Activated CD8-positive, alpha-beta memory T cell treated with anti-CD3 and anti-CD28 coated beads, Interleukin-2, amount 10 ng/mL, durations not matched to agents 7 days and 5 days (primary cell): Measurements from ENCODE around the gene SUCO. TPM values are rescaled to one million over a fixed set of nuclear protein-coding genes. Genes with fewer than 3 reads are reported as not detected.
"Not testable (repeated sequence)": the region's sequence is repeated elsewhere in the genome, so short reads cannot be mapped to it uniquely, and the experiment has no call there.

Experiments
- ATAC-seq: fragments of 150-1000 bp; cut with Tn5 transposase; one replicate; pipeline ENCODE4 v1.10.0; 2021; ENCODE audit warnings: moderate library complexity
- CTCF ChIA-PET: fragments of 350-600 bp; sonication (Branson Sonifier 250); formaldehyde crosslinking; loops from one replicate; lab custom pipeline; 2021; ENCODE audit warnings: antibody characterized with exemption; lab: Charles Lee
- DNase-seq: peaks from one replicate; pipeline ENCODE4 v3.0.0-alpha.2; 2020
- H3K27ac Mint-ChIP-seq: one replicate; pipeline ENCODE4 v1.8.0; 2021; ENCODE audit warnings: mild to moderate bottlenecking, mixed read lengths
- H3K27me3 Mint-ChIP-seq: one replicate; pipeline ENCODE4 v1.8.0; 2021; ENCODE audit warnings: mixed read lengths
- H3K36me3 Mint-ChIP-seq: one replicate; pipeline ENCODE4 v1.8.0; 2021; ENCODE audit warnings: mild to moderate bottlenecking, mixed read lengths
- H3K4me1 Mint-ChIP-seq: one replicate; pipeline ENCODE4 v1.8.0; 2021; ENCODE audit warnings: mixed read lengths
- H3K4me3 Mint-ChIP-seq: one replicate; pipeline ENCODE4 v1.8.0; 2021; ENCODE audit warnings: mild to moderate bottlenecking, moderate library complexity, mixed read lengths
- H3K9me3 Mint-ChIP-seq: one replicate; pipeline ENCODE4 v1.8.0; 2022; ENCODE audit warnings: low read depth, mixed read lengths
- total RNA-seq, 2 experiments: library from RNA; stranded (reverse); gene quantifications; one replicate each; pipeline ENCODE4 v1.2.3, GENCODE V29; 2021

The SUCO gene
- total RNA-seq, 2 experiments from 2014 or later = 28.9 to 32.8 TPM

- Mint-ChIP-seq H3K9me3 (no peaks in the 10 kb centered on the region), H3K4me1 (peaks cover 10% of the 10 kb centered on the region), H3K27ac (no peak overlapping the region), H3K4me3 (no peak overlapping the region), H3K27me3 (no peaks in the 10 kb centered on the region), H3K36me3 (peaks cover 35% of the 10 kb centered on the region)
- no peak for DNase-seq
- CTCF ChIA-PET = interaction anchor here (0.8 to 6.1 kb wide), 23 partner anchors 9 to 210 kb away, joined by 3 to 112 read pairs (median 5); partner anchors contain the start of gene FASLG
- ATAC-seq = peak; percentile 83
These were observed 76.6 kb downstream of the SUCO start for GRCh38 chr1:172609528-172609927.

GRCh38 chr1:172612478-172612877 lies 79.5 kb downstream of the SUCO start:
- H3K4me1 Mint-ChIP-seq = peaks cover 10% of the 10 kb centered on the region
- H3K4me3 Mint-ChIP-seq = no peak overlapping the region
- peaks cover 36% of the 10 kb centered on the region for H3K36me3 Mint-ChIP-seq
- CTCF ChIA-PET = interaction anchor here (6.1 kb wide), 1 partner anchor 107 kb away, joined by 112 read pairs; no protein-coding TSS in a partner anchor
- H3K9me3 Mint-ChIP-seq = no peaks in the 10 kb centered on the region
- ATAC-seq = no peak
- DNase-seq = no peak
- no peaks in the 10 kb centered on the region for H3K27me3 Mint-ChIP-seq
- H3K27ac Mint-ChIP-seq = no peak overlapping the region

GRCh38 chr1:172613294-172613693 lies 80.3 kb downstream of the SUCO start:
- CTCF ChIA-PET = interaction anchor here (1.0 kb wide), 1 partner anchor 112 kb away, joined by 3 read pairs; no protein-coding TSS in a partner anchor
- H3K9me3 Mint-ChIP-seq = peaks cover 2% of the 10 kb centered on the region
- no peaks in the 10 kb centered on the region for H3K27me3 Mint-ChIP-seq
- H3K4me1 Mint-ChIP-seq = peaks cover 10% of the 10 kb centered on the region
- H3K36me3 Mint-ChIP-seq = peaks cover 41% of the 10 kb centered on the region
- no peak for ATAC-seq
- no peak for DNase-seq
- no peak overlapping the region for H3K4me3 Mint-ChIP-seq
- H3K27ac Mint-ChIP-seq = no peak overlapping the region

DNA sequence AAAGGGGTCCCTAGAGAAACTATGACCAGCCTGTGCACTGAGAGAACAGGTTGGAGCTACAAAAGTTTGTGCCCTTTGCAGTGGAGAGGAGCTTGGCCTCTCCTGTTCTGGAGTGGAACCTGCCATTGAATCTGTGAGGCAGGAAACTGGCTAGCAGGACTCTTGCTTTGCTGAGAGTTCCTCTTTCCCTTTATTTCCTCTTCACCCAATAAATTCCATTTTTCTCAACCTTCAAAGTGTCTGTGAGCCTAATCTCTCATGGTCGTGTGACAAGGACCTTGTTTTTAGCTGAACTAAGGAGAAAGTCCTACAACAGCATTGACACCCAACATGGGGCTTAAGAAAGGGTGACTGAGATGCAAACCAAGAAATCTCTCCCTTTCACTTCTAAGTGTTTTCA lies 83.2 kb downstream of the SUCO start:
- DNase-seq (no peak), ATAC-seq (no peak)
- Mint-ChIP-seq H3K27ac (no peak overlapping the region), H3K4me1 (peaks cover 6% of the 10 kb centered on the region), H3K9me3 (peaks cover 13% of the 10 kb centered on the region), H3K36me3 (peaks cover 39% of the 10 kb centered on the region), H3K4me3 (no peak overlapping the region), H3K27me3 (no peaks in the 10 kb centered on the region)
- CTCF ChIA-PET = interaction anchor here (0.9 to 2.4 kb wide), 2 partner anchors 103 to 109 kb away, joined by 3 to 8 read pairs; no protein-coding TSS in a partner anchor

- Mint-ChIP-seq H3K9me3 (peaks cover 13% of the 10 kb centered on the region), H3K27me3 (no peaks in the 10 kb centered on the region), H3K27ac (no peak overlapping the region), H3K36me3 (peaks cover 37% of the 10 kb centered on the region), H3K4me3 (no peak overlapping the region), H3K4me1 (peaks cover 6% of the 10 kb centered on the region)
- CTCF ChIA-PET = interaction anchor here (0.9 to 2.4 kb wide), 2 partner anchors 103 to 108 kb away, joined by 3 to 8 read pairs; no protein-coding TSS in a partner anchor
- DNase-seq = no peak
- no peak for ATAC-seq
These were observed 83.7 kb downstream of the SUCO start for GRCh38 chr1:172616636-172617035.

- H3K27me3 Mint-ChIP-seq, ATAC-seq, H3K4me1 Mint-ChIP-seq, H3K4me3 Mint-ChIP-seq, H3K27ac Mint-ChIP-seq, DNase-seq: not testable (repeated sequence)
- CTCF ChIA-PET = interaction anchor here (2.2 kb wide), 1 partner anchor 39 kb away, joined by 7 read pairs; the partner anchor contains the start of gene FASLG
- Mint-ChIP-seq H3K9me3 (peaks cover 15% of the 10 kb centered on the region), H3K36me3 (peaks cover 34% of the 10 kb centered on the region)
These were observed 87.7 kb downstream of the SUCO start for GRCh38 chr1:172620603-172621002.

DNA sequence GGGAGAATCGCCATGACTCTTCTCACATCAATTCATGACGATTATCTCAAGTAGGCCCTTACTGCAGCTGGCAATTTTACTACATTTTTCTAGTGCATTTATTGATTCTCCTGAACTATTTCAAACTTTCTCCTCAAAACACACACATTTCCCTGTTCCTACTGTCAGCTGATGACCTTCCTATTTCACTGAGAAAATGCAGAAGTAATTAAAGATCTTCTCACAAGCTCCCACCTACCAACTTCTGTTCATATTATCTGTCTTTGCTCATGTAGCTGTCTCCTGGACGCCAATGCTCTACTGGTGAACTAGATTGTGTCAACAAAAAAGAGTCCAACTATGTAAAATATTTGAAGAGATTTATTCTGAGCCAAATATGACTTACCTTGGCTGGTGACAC lies 89.6 kb downstream of the SUCO start:
- DNase-seq (no peak), ATAC-seq (no peak)
- Mint-ChIP-seq H3K4me1 (peaks cover 8% of the 10 kb centered on the region), H3K27ac (no peak overlapping the region), H3K4me3 (no peak overlapping the region), H3K27me3 (no peaks in the 10 kb centered on the region), H3K36me3 (peaks cover 30% of the 10 kb centered on the region), H3K9me3 (peaks cover 15% of the 10 kb centered on the region)
- CTCF ChIA-PET = interaction anchor here (1.1 kb wide), 1 partner anchor 12 kb away, joined by 3 read pairs; no protein-coding TSS in a partner anchor

- Mint-ChIP-seq H3K4me3 (no peak overlapping the region), H3K27ac (no peak overlapping the region), H3K9me3 (peaks cover 13% of the 10 kb centered on the region), H3K36me3 (peaks cover 20% of the 10 kb centered on the region), H3K27me3 (no peaks in the 10 kb centered on the region), H3K4me1 (peaks cover 17% of the 10 kb centered on the region)
- ATAC-seq (no peak), DNase-seq (no peak)
- CTCF ChIA-PET = no interaction called here
These were observed 90.8 kb downstream of the SUCO start for GRCh38 chr1:172623748-172624147.

GRCh38 chr1:172626845-172627244 lies 93.9 kb downstream of the SUCO start:
- H3K27ac Mint-ChIP-seq = no peak overlapping the region
- H3K27me3 Mint-ChIP-seq = no peaks in the 10 kb centered on the region
- peaks cover 36% of the 10 kb centered on the region for H3K4me1 Mint-ChIP-seq
- ATAC-seq = no peak
- CTCF ChIA-PET = interaction anchor here (1.9 kb wide), 1 partner anchor 92 kb away, joined by 12 read pairs; no protein-coding TSS in a partner anchor
- DNase-seq = no peak
- peaks cover 2% of the 10 kb centered on the region for H3K9me3 Mint-ChIP-seq
- H3K4me3 Mint-ChIP-seq = no peak overlapping the region
- peaks cover 12% of the 10 kb centered on the region for H3K36me3 Mint-ChIP-seq

- no peaks in the 10 kb centered on the region for H3K27me3 Mint-ChIP-seq
- DNase-seq = peak; percentile 46
- peaks cover 2% of the 10 kb centered on the region for H3K9me3 Mint-ChIP-seq
- peak overlapping the region; percentile 50 for H3K27ac Mint-ChIP-seq
- H3K4me3 Mint-ChIP-seq = no peak overlapping the region
- H3K36me3 Mint-ChIP-seq = peaks cover 9% of the 10 kb centered on the region
- peak; percentile 81 for ATAC-seq
- CTCF ChIA-PET = interaction anchor here (0.9 to 1.9 kb wide), 3 partner anchors 9 to 91 kb away, joined by 3 to 12 read pairs (median 7); no protein-coding TSS in a partner anchor
- peaks cover 38% of the 10 kb centered on the region for H3K4me1 Mint-ChIP-seq
These were observed 94.8 kb downstream of the SUCO start for GRCh38 chr1:172627702-172628101.

DNA sequence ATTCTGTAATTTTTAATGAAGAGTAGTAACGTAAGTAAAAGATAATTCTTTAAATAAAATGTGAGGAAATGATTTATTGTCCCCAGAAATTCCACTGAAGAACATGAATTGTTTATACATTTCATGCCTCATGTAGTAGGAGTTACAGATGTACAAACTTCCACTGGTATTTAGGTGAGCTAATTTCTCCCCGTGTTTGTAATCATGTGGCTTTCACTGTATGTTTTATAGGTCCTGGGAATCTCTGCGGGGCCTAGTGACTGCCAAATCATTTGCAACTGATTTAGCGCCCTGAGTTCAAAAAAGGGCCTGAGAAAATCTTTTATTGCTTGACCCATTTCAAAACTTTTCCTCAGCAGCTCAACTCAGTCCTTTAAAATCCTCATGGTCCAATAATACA lies 95.5 kb downstream of the SUCO start:
- CTCF ChIA-PET = interaction anchor here (0.5 to 1.9 kb wide), 3 partner anchors 9 to 177 kb away, joined by 4 to 12 read pairs (median 7); no protein-coding TSS in a partner anchor
- Mint-ChIP-seq H3K27me3 (no peaks in the 10 kb centered on the region), H3K4me3 (no peak overlapping the region), H3K9me3 (peaks cover 2% of the 10 kb centered on the region), H3K4me1 (peaks cover 38% of the 10 kb centered on the region), H3K27ac (no peak overlapping the region), H3K36me3 (peaks cover 8% of the 10 kb centered on the region)
- ATAC-seq = no peak
- DNase-seq = no peak

DNA sequence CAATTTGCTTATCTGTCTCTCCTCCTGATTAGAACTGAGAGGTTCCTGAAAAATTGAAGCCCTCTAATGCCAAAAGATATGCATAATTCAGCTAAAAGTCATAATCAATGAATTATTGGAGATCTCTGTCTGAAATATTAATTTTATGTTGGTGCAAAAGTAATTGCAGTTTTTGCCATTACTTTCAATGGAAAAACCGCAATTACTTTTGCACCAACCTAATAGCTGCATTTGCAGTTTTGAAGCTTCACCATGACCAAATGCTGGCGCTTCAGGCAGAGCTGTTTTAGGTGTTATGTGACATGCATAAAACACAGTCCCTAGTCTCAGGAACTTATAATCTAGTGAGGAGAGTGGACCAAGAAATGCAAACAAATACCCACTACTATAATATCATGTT lies 96.2 kb downstream of the SUCO start:
- peaks cover 2% of the 10 kb centered on the region for H3K9me3 Mint-ChIP-seq
- peak overlapping the region; percentile 66 for H3K27ac Mint-ChIP-seq
- peaks cover 8% of the 10 kb centered on the region for H3K36me3 Mint-ChIP-seq
- ATAC-seq (no peak), DNase-seq (no peak)
- H3K4me3 Mint-ChIP-seq = no peak overlapping the region
- H3K27me3 Mint-ChIP-seq = no peaks in the 10 kb centered on the region
- H3K4me1 Mint-ChIP-seq = peaks cover 38% of the 10 kb centered on the region
- CTCF ChIA-PET = interaction anchor here (1.1 to 2.6 kb wide), 5 partner anchors 8 to 46 kb away, joined by 3 to 6 read pairs (median 4); partner anchors contain the start of gene FASLG

- Mint-ChIP-seq H3K4me1 (peaks cover 38% of the 10 kb centered on the region), H3K27ac (peak overlapping the region; percentile 66), H3K9me3 (peaks cover 2% of the 10 kb centered on the region), H3K27me3 (no peaks in the 10 kb centered on the region), H3K36me3 (peaks cover 8% of the 10 kb centered on the region), H3K4me3 (no peak overlapping the region)
- CTCF ChIA-PET = interaction anchor here (1.1 to 2.6 kb wide), 6 partner anchors 8 to 95 kb away, joined by 3 to 6 read pairs (median 4); partner anchors contain the start of gene FASLG
- peak; percentile 45 for ATAC-seq
- no peak for DNase-seq
These were observed 96.7 kb downstream of the SUCO start for GRCh38 chr1:172629638-172630037.
